DND-41 (cell line): ENCODE data around the gene LYPD6B.

Source experiments
- ATAC-seq: fragments of 200-7000 bp; cut with Tn5 transposase; 3 replicates; pipeline ENCODE4 v1.9.1; 2021; ENCODE audit warnings: low read depth; ENCODE audit not compliant: insufficient read depth
- DNase-seq: peaks from one replicate; pipeline ENCODE4 v3.0.0-alpha.2; 2020
- H2AFZ ChIP-seq: 2 replicates; pipeline ENCODE4 v1.6.0; 2012; ENCODE audit warnings: low read depth, low read length
- H3K27ac ChIP-seq: 2 replicates; pipeline ENCODE4 v1.5.1; 2012; ENCODE audit warnings: low read length, inconsistent platforms
- H3K27me3 ChIP-seq: fragments of 200-600 bp; sonication (generic); 2 replicates; pipeline ENCODE4 v1.6.0; 2012; ENCODE audit warnings: low read length, mild to moderate bottlenecking, inconsistent platforms; ENCODE audit not compliant: insufficient read depth, poor library complexity
- H3K36me3 ChIP-seq: 2 replicates; pipeline ENCODE4 v1.5.1; 2012; ENCODE audit warnings: low read length, inconsistent platforms; ENCODE audit not compliant: insufficient read depth
- H3K4me1 ChIP-seq: 2 replicates; pipeline ENCODE4 v1.5.1; 2012; ENCODE audit warnings: mild to moderate bottlenecking, low read length; ENCODE audit not compliant: insufficient read depth
- H3K4me2 ChIP-seq: 2 replicates; pipeline ENCODE4 v1.6.0; 2012; ENCODE audit warnings: mild to moderate bottlenecking, moderate library complexity, low read length, inconsistent platforms; ENCODE audit not compliant: insufficient read depth
- H3K4me3 ChIP-seq, 2 experiments: fragments of 200-600 bp in 1 of 2; shearing (Covaris generic) in 1 of 2; 2 replicates each; pipeline ENCODE4 v1.5.1; 2012 to 2016; ENCODE audit warnings: inconsistent platforms in 2 of 2, low read length in 2 of 2, mild to moderate bottlenecking in 2 of 2, low read depth in 1 of 2, moderate library complexity in 1 of 2
- H3K79me2 ChIP-seq: 2 replicates; pipeline ENCODE4 v1.6.0; 2012; ENCODE audit warnings: low read length, inconsistent platforms; ENCODE audit not compliant: insufficient read depth
- H3K9ac ChIP-seq: 2 replicates; pipeline ENCODE4 v1.6.0; 2012; ENCODE audit warnings: low read depth, mild to moderate bottlenecking, inconsistent platforms, low read length, moderate library complexity
- H3K9me3 ChIP-seq: 2 replicates; pipeline ENCODE4 v1.5.1; 2012; ENCODE audit warnings: low read length, moderate library complexity, mild to moderate bottlenecking, inconsistent platforms; ENCODE audit not compliant: insufficient read depth, severe bottlenecking
- H4K20me1 ChIP-seq: 2 replicates; pipeline ENCODE4 v1.6.0; 2012; ENCODE audit warnings: low read length; ENCODE audit not compliant: insufficient read depth
- EZH2 ChIP-seq: IDR thresholded peaks from 3 replicates; pipeline ENCODE4 v1.6.1; 2012; ENCODE audit warnings: borderline replicate concordance, low read depth, mild to moderate bottlenecking, moderate library complexity, low read length, inconsistent platforms; ENCODE audit not compliant: severe bottlenecking
- TF ChIP-seq, protein P1 (sequence below): IDR thresholded peaks from 2 replicates; pipeline ENCODE4 v1.5.1; 2012; ENCODE audit warnings: borderline replicate concordance, low read length, moderate library complexity, mild to moderate bottlenecking; ENCODE audit not compliant: poor library complexity, severe bottlenecking; ENCODE audit errors: extremely low read depth

Gene LYPD6B

DNA sequence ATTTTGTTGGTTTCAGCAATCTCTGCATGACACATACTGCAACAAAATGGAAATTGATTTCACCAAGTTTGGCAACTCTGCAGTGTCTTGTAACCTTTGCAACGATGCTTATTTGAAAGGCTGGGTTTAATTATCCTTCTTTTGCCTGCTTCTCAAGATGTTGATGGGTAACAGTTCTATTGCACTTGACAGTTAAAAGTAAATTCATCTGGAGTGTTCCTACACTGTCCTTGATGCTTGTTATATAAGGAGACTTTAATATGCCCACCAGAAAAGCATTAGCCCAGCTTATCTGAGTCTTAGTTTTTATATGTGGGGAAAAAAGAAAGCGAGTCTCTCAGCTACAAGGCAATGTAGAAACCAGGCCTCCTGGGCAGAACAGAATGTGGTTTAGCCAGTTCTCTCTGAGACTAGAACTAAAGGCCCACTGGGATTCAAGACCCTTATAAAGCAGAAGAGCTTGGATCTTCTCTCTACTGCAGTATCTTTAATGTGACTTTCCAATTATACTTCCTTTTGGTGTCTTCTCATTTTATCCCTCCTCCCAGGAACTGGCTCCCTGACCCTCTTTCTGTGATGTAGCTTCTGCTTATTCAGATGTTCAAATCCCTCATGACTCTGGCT is 185.1 kb downstream of the LYPD6B start:
- no peak overlapping the region for H3K4me2 ChIP-seq
- no peaks in the 10 kb centered on the region for H3K27me3 ChIP-seq
- no peaks in the 10 kb centered on the region for H4K20me1 ChIP-seq
- DNase-seq (no peak), ATAC-seq (no peak)
- no peaks in the 10 kb centered on the region for H3K9me3 ChIP-seq
- no peaks in the 10 kb centered on the region for H3K4me1 ChIP-seq
- H3K27ac ChIP-seq = no peak overlapping the region
- TF ChIP-seq EZH2 = no peak
- TF ChIP-seq, protein P1, sequence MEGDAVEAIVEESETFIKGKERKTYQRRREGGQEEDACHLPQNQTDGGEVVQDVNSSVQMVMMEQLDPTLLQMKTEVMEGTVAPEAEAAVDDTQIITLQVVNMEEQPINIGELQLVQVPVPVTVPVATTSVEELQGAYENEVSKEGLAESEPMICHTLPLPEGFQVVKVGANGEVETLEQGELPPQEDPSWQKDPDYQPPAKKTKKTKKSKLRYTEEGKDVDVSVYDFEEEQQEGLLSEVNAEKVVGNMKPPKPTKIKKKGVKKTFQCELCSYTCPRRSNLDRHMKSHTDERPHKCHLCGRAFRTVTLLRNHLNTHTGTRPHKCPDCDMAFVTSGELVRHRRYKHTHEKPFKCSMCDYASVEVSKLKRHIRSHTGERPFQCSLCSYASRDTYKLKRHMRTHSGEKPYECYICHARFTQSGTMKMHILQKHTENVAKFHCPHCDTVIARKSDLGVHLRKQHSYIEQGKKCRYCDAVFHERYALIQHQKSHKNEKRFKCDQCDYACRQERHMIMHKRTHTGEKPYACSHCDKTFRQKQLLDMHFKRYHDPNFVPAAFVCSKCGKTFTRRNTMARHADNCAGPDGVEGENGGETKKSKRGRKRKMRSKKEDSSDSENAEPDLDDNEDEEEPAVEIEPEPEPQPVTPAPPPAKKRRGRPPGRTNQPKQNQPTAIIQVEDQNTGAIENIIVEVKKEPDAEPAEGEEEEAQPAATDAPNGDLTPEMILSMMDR = no peak
- H2AFZ ChIP-seq = no peak overlapping the region
- H3K9ac ChIP-seq = no peak overlapping the region
- no peaks in the 10 kb centered on the region for H3K79me2 ChIP-seq
- H3K4me3 ChIP-seq = no peak overlapping the region
- H3K36me3 ChIP-seq = no peaks in the 10 kb centered on the region

DNA sequence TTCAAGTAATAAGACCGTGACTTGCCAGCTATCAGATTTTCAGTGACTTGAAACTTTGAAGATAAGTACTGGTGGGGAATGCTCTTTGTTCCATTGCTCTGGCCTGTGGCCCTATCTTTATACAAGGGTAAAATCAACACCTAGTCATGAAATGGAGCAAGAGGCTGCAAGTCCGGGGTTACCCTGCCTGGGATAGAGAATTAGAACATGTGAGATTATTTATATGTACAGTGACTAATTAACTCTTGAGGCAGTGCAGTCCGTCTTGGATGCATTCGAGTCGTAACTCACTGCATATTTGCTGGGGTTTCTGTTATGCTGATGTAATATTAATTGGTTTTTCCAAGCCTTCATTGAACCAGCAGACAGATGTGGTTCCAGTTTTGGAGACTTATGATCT is 186.0 kb downstream of the LYPD6B start:
- no peak overlapping the region for H3K27ac ChIP-seq
- TF ChIP-seq, protein P1 = no peak
- no peak for TF ChIP-seq EZH2
- no peak for ATAC-seq
- no peak overlapping the region for H3K4me2 ChIP-seq
- no peaks in the 10 kb centered on the region for H3K27me3 ChIP-seq
- H3K4me3 ChIP-seq = no peak overlapping the region
- no peaks in the 10 kb centered on the region for H3K36me3 ChIP-seq
- DNase-seq = no peak
- no peak overlapping the region for H3K9ac ChIP-seq
- no peaks in the 10 kb centered on the region for H3K4me1 ChIP-seq
- H3K79me2 ChIP-seq = no peaks in the 10 kb centered on the region
- no peaks in the 10 kb centered on the region for H3K9me3 ChIP-seq
- no peak overlapping the region for H2AFZ ChIP-seq
- H4K20me1 ChIP-seq = no peaks in the 10 kb centered on the region

GRCh38 chr2:149225446-149225845 is 186.9 kb downstream of the LYPD6B start:
- DNase-seq (no peak), ATAC-seq (no peak)
- H3K79me2 ChIP-seq = no peaks in the 10 kb centered on the region
- TF ChIP-seq EZH2 = no peak
- no peaks in the 10 kb centered on the region for H3K27me3 ChIP-seq
- no peaks in the 10 kb centered on the region for H3K4me1 ChIP-seq
- no peak overlapping the region for H3K27ac ChIP-seq
- no peaks in the 10 kb centered on the region for H3K36me3 ChIP-seq
- no peak overlapping the region for H3K9ac ChIP-seq
- no peak overlapping the region for H3K4me2 ChIP-seq
- H4K20me1 ChIP-seq = no peaks in the 10 kb centered on the region
- H3K4me3 ChIP-seq = no peak overlapping the region
- H3K9me3 ChIP-seq = no peaks in the 10 kb centered on the region
- H2AFZ ChIP-seq = no peak overlapping the region

GRCh38 chr2:149226790-149227189 is 188.3 kb downstream of the LYPD6B start:
- no peaks in the 10 kb centered on the region for H3K27me3 ChIP-seq
- ATAC-seq (no peak), DNase-seq (no peak)
- no peak overlapping the region for H2AFZ ChIP-seq
- H3K9me3 ChIP-seq = no peaks in the 10 kb centered on the region
- H3K27ac ChIP-seq = no peak overlapping the region
- H3K4me1 ChIP-seq = no peaks in the 10 kb centered on the region
- H3K36me3 ChIP-seq = no peaks in the 10 kb centered on the region
- H3K9ac ChIP-seq = no peak overlapping the region
- H3K79me2 ChIP-seq = no peaks in the 10 kb centered on the region
- H3K4me3 ChIP-seq = no peak overlapping the region
- H3K4me2 ChIP-seq = no peak overlapping the region
- TF ChIP-seq EZH2 = no peak
- TF ChIP-seq, protein P1 = no peak
- no peaks in the 10 kb centered on the region for H4K20me1 ChIP-seq
